Keratinocyte (primary cell): ENCODE measurements around the gene CYP39A1. TPM values are rescaled to one million over a fixed set of nuclear protein-coding genes. Genes with fewer than 3 reads are reported as not detected.
A peak's percentile ranks its signal among the peaks of the same experiment; 100 is the strongest.

Experiments used
- DNase-seq: peaks from one replicate; pipeline ENCODE4 v3.0.0-alpha.2; 2011; ENCODE audit warnings: low read depth, missing footprints, low spot score
- FAIRE-seq: peaks from 2 replicates; lab custom pipeline; 2011; peaks lifted over from hg19 to GRCh38; lab: Jason Lieb, UNC
- H2AFZ ChIP-seq: 2 replicates; pipeline ENCODE4 v1.6.0; 2012; ENCODE audit warnings: low read length, control low read depth, inconsistent platforms; ENCODE audit not compliant: control insufficient read depth
- H3K27ac ChIP-seq: 2 replicates; pipeline ENCODE4 v1.5.1; 2011; ENCODE audit warnings: low read length; ENCODE audit not compliant: control insufficient read depth, insufficient read depth
- H3K27me3 ChIP-seq: 3 replicates; pipeline ENCODE4 v1.6.0; 2011; ENCODE audit warnings: low read length; ENCODE audit not compliant: control insufficient read depth, insufficient read depth; ENCODE audit errors: extremely low read depth
- H3K36me3 ChIP-seq, 2 experiments: 2 replicates in 1 of 2; 3 replicates in 1 of 2; pipeline ENCODE4 v1.5.1; 2011; ENCODE audit warnings: low read length in 2 of 2, mild to moderate bottlenecking in 1 of 2; ENCODE audit not compliant: control insufficient read depth in 2 of 2, insufficient read depth in 2 of 2; ENCODE audit errors: extremely low read depth in 1 of 2
- H3K4me1 ChIP-seq: 3 replicates; pipeline ENCODE4 v1.5.1; 2011; ENCODE audit warnings: low read length; ENCODE audit not compliant: control insufficient read depth, insufficient read depth; ENCODE audit errors: extremely low read depth
- H3K4me2 ChIP-seq: 3 replicates; pipeline ENCODE4 v1.6.0; 2011; ENCODE audit warnings: low read depth, low read length; ENCODE audit not compliant: control insufficient read depth, insufficient read depth; ENCODE audit errors: extremely low read depth
- H3K4me3 ChIP-seq, 3 experiments: fragments of 200-600 bp in 1 of 3; sonication (generic) in 1 of 3; 2 replicates in 2 of 3; 3 replicates in 1 of 3; pipeline ENCODE4 v1.5.1; 2011 to 2016; ENCODE audit warnings: low read length in 3 of 3, mild to moderate bottlenecking in 3 of 3, control low read depth in 2 of 3, inconsistent platforms in 1 of 3, low read depth in 1 of 3, mixed read lengths in 1 of 3, mixed run types in 1 of 3, moderate library complexity in 1 of 3; ENCODE audit not compliant: control insufficient read depth in 2 of 3, insufficient read depth in 2 of 3; ENCODE audit errors: extremely low read depth in 1 of 3
- H3K79me2 ChIP-seq: 2 replicates; pipeline ENCODE4 v1.6.0; 2012; ENCODE audit warnings: low read length; ENCODE audit not compliant: control insufficient read depth, insufficient read depth
- H3K9ac ChIP-seq: 3 replicates; pipeline ENCODE4 v1.6.0; 2011; ENCODE audit warnings: low read length; ENCODE audit not compliant: control insufficient read depth, insufficient read depth; ENCODE audit errors: extremely low read depth
- H3K9me1 ChIP-seq: 3 replicates; pipeline ENCODE4 v1.6.0; 2011; ENCODE audit warnings: low read length; ENCODE audit not compliant: control insufficient read depth, insufficient read depth; ENCODE audit errors: extremely low read depth
- H3K9me3 ChIP-seq: 2 replicates; pipeline ENCODE4 v1.5.1; 2012; ENCODE audit warnings: low read depth, low read length; ENCODE audit not compliant: control insufficient read depth
- H4K20me1 ChIP-seq: 3 replicates; pipeline ENCODE4 v1.6.0; 2011; ENCODE audit warnings: low read length; ENCODE audit not compliant: control insufficient read depth, insufficient read depth; ENCODE audit errors: extremely low read depth
- EZH2 ChIP-seq: IDR thresholded peaks from one replicate; pipeline ENCODE4 v1.6.1; 2012; ENCODE audit warnings: inconsistent platforms, mild to moderate bottlenecking, low read length, moderate library complexity
- dilution Hi-C: fragments of 300-500 bp; cut with MboI; formaldehyde crosslinking; loops from one replicate; pipeline ENCODE4 v1.7.0; 2020; ENCODE audit warnings: low sequenced_read_pairs; ENCODE audit not compliant: extremely low pct_ligation_motif_present
- polyA plus RNA-seq, 5 experiments: library from polyadenylated mRNA; depleted of rRNA in 3 of 5; stranded (reverse) in 3 of 5; stranded (forward) in 1 of 5; unstranded in 1 of 5; fragments of >200 nt; gene quantifications; 1 replicate in 1 of 5; 2 replicates in 3 of 5; 3 replicates in 1 of 5; pipeline versions ENCODE4 v1.2.1 to v1.2.3, GENCODE V29; 2011 to 2012; ENCODE audit warnings: missing spikeins in 2 of 5, low read depth in 1 of 5, low replicate concordance in 1 of 5
- TF ChIP-seq, protein P1 (sequence below), 3 experiments: IDR thresholded peaks in 1 of 3; conservative IDR thresholded peaks in 1 of 3; optimal IDR thresholded peaks in 1 of 3; 2 replicates in 2 of 3; 3 replicates in 1 of 3; pipeline versions ENCODE3 to v1.5.1; 2011; ENCODE audit warnings: low read length in 3 of 3, mild to moderate bottlenecking in 3 of 3, moderate library complexity in 2 of 3, control low read depth in 1 of 3, inconsistent platforms in 1 of 3; ENCODE audit not compliant: insufficient read depth in 2 of 3; ENCODE audit errors: extremely low read depth in 1 of 3

CYP39A1 gene
- polyA plus RNA-seq, 1 donor (not counting 4 experiments of a cell fraction or from before 2014, with no cell fraction given), result 1.6 TPM

DNA sequence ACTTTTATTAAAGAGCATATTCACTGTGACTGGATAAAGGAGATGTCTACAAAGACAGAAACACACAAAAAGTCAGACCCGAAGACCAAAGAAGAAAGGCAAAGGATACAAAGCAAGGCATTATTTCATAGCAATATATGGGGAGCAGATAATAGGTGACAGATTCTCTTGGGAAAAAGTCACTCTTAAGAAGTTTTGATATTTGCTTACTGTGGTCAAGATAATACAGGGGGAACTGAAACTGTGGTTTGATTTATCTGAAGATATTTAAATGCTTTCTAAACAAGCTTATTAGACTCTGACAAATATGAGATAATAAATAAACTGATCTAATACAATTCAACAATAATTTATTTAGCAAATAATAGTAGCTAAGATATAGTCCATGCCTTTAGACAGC lies 14.7 kb downstream of the CYP39A1 start:
- dilution Hi-C loops, result no loop called here
- no peak for FAIRE-seq
- no peak overlapping the region for H3K9ac ChIP-seq

DNA sequence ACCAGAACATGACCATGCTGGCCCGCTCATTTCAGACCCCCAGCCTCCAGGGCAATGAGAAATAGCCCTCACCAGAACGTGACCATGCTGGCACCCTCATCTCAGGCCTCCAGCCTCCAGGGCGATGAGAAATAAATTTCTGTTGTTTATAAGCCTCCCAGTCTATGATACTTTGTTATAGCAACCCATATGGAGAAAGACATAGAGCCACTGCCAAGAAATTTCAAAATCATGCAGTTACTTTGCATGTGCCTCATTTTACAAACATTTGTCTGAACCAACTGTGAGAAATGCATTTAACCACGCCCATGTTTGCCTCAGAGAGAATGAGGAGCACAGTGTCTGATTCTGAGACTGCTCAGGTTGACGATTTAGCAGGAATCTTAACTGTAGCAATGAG lies 15.5 kb downstream of the CYP39A1 start:
- H3K4me1 ChIP-seq, result peaks cover 22% of the 10 kb centered on the region
- no peaks in the 10 kb centered on the region for H3K9me1 ChIP-seq
- FAIRE-seq (peak; percentile 82), DNase-seq (no peak)
- H3K4me3 ChIP-seq, result no peak overlapping the region
- H3K9ac ChIP-seq, result peak overlapping the region; percentile 18
- H3K27me3 ChIP-seq, result no peaks in the 10 kb centered on the region
- TF ChIP-seq, protein P1, sequence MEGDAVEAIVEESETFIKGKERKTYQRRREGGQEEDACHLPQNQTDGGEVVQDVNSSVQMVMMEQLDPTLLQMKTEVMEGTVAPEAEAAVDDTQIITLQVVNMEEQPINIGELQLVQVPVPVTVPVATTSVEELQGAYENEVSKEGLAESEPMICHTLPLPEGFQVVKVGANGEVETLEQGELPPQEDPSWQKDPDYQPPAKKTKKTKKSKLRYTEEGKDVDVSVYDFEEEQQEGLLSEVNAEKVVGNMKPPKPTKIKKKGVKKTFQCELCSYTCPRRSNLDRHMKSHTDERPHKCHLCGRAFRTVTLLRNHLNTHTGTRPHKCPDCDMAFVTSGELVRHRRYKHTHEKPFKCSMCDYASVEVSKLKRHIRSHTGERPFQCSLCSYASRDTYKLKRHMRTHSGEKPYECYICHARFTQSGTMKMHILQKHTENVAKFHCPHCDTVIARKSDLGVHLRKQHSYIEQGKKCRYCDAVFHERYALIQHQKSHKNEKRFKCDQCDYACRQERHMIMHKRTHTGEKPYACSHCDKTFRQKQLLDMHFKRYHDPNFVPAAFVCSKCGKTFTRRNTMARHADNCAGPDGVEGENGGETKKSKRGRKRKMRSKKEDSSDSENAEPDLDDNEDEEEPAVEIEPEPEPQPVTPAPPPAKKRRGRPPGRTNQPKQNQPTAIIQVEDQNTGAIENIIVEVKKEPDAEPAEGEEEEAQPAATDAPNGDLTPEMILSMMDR (optimal IDR thresholded peaks at IDR 0.05 in 1 of 3, IDR thresholded peaks at IDR 0.05 in 1 of 3, conservative IDR thresholded peaks at IDR 0.05 in 1 of 3; ENCODE audit: extremely low read depth in 1 of 3, insufficient read depth in 2 of 3, low read length in 3 of 3), result no peak
- no peak for TF ChIP-seq EZH2
- dilution Hi-C loops, result no loop called here
- no peaks in the 10 kb centered on the region for H3K79me2 ChIP-seq
- H3K36me3 ChIP-seq, result no peaks in the 10 kb centered on the region
- no peaks in the 10 kb centered on the region for H4K20me1 ChIP-seq
- peak overlapping the region; percentile 81 for H3K27ac ChIP-seq
- peak overlapping the region; percentile 44 for H2AFZ ChIP-seq
- H3K4me2 ChIP-seq, result peak overlapping the region; percentile 48
- H3K9me3 ChIP-seq, result no peaks in the 10 kb centered on the region

More for the DNA sequence above, 14.7 kb downstream of the CYP39A1 start:
- Histone ChIP-seq H4K20me1 (no peaks in the 10 kb centered on the region), H3K36me3 (no peaks in the 10 kb centered on the region), H3K27ac (peak overlapping the region; percentile 81), H2AFZ (no peak overlapping the region), H3K9me1 (no peaks in the 10 kb centered on the region), H3K4me2 (peak overlapping the region; percentile 48), H3K9me3 (no peaks in the 10 kb centered on the region), H3K27me3 (no peaks in the 10 kb centered on the region), H3K4me3 (no peak overlapping the region), H3K79me2 (no peaks in the 10 kb centered on the region), H3K4me1 (peaks cover 26% of the 10 kb centered on the region)
- TF ChIP-seq, protein P1 (optimal IDR thresholded peaks at IDR 0.05 in 1 of 3, IDR thresholded peaks at IDR 0.05 in 1 of 3, conservative IDR thresholded peaks at IDR 0.05 in 1 of 3; ENCODE audit: extremely low read depth in 1 of 3, insufficient read depth in 2 of 3, low read length in 3 of 3), result no peak
- no peak for TF ChIP-seq EZH2
- DNase-seq, result no peak
